ENCODE measurements around the gene SEPTIN5.

The SEPTIN5 gene

GRCh38 chr22:19745155-19746101 lies 31.1 kb downstream of the SEPTIN5 start:
- no peak for DNase-seq (ENCODE audit: low spot score)
- no peak for TF ChIP-seq CTCF (IDR thresholded peaks at IDR 0.05; ENCODE audit: extremely low read depth, missing control alignments)

DNA sequence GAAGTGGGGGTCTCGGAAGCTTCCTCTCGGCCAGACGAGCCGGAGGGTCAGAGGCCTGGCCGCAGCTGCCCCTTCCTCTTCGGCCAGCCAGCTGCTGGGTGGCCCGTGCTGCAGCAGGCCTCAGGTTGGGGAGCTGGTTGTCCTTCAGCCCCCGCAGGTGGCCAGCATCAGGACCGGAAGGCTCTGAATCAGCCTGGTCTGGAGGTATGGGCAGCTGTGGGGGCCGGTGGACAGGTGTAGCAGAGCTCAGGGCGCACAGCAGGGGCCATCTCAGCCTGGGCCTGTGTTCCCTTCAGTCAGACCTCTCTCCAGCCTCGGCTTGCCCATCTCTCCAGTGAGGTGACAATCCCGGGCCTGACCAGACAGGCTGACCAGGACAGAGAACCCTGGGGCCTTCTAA lies 32.4 kb downstream of the SEPTIN5 start:
- no peak for DNase-seq (ENCODE audit: low spot score)
- TF ChIP-seq CTCF (IDR thresholded peaks at IDR 0.05; ENCODE audit: extremely low read depth, missing control alignments): no peak

DNA sequence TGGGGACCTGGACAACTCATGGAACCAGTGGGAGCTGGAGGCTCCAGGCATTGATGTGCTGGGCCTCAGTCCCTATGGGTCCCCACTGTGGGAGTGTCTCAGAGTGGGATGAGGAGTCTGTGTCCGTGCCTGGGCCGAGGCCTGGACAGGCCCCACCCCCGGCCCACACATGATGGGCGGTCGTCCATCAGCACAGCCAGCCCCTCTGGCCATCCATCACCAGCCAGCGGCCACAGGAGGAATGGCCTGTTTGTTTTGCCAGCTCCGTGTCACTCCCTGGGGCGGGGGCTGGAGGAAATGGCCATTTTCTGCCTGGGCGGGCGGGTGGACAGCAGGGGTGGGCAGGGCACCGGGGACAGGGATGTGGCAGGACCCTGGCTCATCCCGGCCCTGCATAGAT lies 33.2 kb downstream of the SEPTIN5 start:
- no peak for DNase-seq (ENCODE audit: low spot score)
- no peak for TF ChIP-seq CTCF (IDR thresholded peaks at IDR 0.05; ENCODE audit: extremely low read depth, missing control alignments)

DNA sequence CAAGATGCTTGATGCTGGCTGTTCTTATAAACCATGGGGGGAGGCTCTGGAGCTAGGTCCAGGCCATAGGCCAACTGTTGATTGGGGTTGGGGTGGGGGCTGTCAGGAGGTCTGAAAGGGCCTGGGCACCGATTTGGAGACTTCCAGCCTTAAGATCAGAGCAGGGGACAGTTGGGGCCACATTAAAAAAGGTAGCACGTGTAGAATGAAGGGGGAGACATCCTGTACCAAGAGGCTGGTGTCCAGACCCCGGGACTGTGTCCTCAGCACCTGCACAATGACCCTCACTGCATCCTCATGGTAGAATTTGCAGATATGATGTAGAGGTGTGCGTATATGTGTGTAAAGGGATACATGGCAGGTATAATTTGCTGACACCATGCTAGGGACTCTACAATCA lies 33.8 kb downstream of the SEPTIN5 start:
- no peak for DNase-seq (ENCODE audit: low spot score)
- TF ChIP-seq CTCF (IDR thresholded peaks at IDR 0.05; ENCODE audit: extremely low read depth, missing control alignments): no peak

DNA sequence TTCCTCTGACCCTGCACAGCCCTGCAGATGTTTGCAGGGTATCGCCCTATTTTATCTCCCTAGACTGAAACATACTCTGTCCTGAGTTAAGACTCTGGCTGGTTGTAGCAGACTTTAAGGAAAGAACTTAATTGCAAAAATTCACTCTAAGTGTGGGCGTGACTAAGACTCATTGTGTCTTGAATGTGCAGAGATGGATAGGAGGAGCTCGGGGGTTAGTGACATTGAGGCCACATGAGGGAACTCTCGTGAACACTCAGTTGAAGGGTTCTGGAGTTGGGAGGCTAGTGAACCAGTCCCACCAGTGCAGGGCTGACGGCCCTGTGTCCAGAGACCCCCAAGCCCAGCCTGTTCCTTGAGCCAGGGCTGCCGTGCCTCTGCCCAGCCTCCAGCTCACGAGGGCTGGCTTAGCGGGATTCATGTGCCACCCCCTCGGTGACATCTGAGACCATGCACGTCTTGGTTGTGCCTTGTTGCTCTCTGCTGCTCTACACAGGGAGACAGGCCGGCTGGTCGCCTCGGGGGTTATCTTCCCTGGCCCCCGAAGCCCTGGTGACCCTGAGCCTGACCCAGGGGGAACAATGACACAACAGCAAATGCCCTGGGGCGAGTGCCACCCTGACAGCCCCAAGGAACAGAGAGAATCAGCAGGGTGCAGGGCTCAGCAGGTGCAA lies 34.8 kb downstream of the SEPTIN5 start:
- no peak for TF ChIP-seq CTCF (IDR thresholded peaks at IDR 0.05; ENCODE audit: extremely low read depth, missing control alignments)
- no peak for DNase-seq (ENCODE audit: low spot score)

DNA sequence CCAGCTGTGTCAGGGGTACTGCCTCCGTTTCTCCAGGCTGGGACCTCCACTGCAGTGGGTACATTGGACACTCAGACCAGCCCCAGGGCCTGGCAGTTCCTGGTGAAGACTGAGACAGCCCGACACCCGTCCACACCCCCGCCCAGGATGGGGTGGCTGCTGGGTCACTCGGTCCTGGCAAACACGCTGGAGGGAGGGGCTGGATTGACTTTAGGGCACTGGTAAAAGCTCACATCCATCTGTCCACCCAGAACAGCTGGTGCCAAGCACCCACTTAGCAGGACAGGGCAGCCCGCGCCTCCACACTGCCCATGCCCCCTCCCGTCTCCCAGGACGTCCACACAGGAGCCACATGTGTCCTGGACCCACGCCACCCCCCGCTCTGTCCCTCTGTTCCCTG lies 35.6 kb downstream of the SEPTIN5 start:
- TF ChIP-seq CTCF (IDR thresholded peaks at IDR 0.05; ENCODE audit: extremely low read depth, missing control alignments): no peak
- DNase-seq (ENCODE audit: low spot score): no peak
